Suprapubic skin (tissue), 3 donors: Measurements from ENCODE around the gene ZNF302.

Experiments
- POLR2A ChIP-seq, 2 donors: fragments of 450-650 bp; IDR thresholded peaks; one replicate each; pipeline ENCODE4 v1.6.1; 2017; ENCODE audit warnings: antibody characterized with exemption in 2 of 2, mild to moderate bottlenecking in 2 of 2, moderate library complexity in 2 of 2
- TF ChIP-seq, protein P1 (sequence below), 2 donors: fragments of 200-600 bp in 1 of 2; fragments of 450-650 bp in 1 of 2; sonication (generic) in 1 of 2; IDR thresholded peaks; one replicate each; pipeline ENCODE4 v1.5.1; 2016 to 2019; ENCODE audit warnings: antibody characterized with exemption in 2 of 2, mild to moderate bottlenecking in 1 of 2, moderate library complexity in 1 of 2

DNA sequence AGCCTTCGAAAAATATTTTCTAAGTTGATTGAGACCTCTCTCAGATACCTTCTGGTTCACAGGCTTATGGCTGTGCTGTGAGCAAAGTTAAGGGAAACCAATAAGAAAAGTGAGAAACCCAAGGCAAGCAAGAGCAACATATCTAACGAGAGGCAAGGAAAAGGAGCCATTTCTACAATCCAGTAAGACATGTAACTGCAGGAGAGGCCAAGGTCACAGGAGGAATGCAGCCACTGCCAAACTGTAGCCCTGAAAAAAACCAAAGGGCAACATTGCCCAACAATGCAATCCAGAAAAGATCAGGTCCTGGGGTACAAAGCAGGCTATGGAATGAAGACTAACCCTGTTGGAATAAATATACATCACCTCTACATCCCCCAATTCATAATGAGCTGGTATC, 21.8 kb upstream of the ZNF302 start:
- TF ChIP-seq POLR2A (IDR thresholded peaks at IDR 0.05) = no peak
- TF ChIP-seq, protein P1, sequence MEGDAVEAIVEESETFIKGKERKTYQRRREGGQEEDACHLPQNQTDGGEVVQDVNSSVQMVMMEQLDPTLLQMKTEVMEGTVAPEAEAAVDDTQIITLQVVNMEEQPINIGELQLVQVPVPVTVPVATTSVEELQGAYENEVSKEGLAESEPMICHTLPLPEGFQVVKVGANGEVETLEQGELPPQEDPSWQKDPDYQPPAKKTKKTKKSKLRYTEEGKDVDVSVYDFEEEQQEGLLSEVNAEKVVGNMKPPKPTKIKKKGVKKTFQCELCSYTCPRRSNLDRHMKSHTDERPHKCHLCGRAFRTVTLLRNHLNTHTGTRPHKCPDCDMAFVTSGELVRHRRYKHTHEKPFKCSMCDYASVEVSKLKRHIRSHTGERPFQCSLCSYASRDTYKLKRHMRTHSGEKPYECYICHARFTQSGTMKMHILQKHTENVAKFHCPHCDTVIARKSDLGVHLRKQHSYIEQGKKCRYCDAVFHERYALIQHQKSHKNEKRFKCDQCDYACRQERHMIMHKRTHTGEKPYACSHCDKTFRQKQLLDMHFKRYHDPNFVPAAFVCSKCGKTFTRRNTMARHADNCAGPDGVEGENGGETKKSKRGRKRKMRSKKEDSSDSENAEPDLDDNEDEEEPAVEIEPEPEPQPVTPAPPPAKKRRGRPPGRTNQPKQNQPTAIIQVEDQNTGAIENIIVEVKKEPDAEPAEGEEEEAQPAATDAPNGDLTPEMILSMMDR (IDR thresholded peaks at IDR 0.05) = no peak
